Measurements from ENCODE around the gene KIAA0040.

DNA sequence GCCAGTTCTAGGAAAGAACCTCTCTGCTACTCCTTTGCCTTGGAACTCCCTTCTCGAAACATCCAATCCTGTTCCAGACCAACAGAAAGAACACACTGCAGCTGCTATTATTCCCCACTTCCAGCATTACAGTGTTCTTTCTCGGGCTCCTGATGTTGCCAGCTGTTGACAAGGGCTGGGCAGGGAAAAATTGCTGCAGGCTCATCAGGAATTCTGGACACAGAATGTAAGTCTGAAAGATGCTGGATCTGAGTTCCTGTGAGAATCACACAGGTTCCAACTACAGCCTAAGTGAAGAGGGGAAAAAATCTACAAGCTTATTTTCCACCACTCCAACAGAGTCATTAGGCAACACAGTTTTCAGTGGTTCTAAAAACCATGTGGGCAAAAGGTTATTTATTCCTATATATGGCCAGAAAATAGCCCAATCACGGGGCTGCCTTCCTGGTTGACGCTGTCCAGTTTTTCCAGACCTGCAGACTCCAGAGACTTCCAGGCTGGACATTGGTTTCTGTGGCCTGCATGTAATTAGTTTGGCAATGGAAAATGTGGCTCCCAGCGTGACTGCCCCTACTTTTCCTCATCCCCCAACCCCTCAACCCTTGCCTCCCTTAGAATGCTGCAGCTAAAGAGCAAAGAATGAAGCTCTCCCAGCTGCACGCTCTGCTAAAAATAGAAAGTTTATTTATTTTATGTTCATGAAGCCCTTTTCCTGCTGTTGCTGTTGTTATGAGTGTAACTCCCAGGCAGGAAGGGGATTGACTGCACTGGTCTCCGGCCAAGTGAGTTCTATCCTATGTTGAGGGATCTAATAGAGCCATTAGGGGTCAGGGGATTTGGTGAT is 8.3 kb upstream of the KIAA0040 start:
- no peak for TF ChIP-seq CTCF (IDR thresholded peaks at IDR 0.05)
- TF ChIP-seq POLR2A (IDR thresholded peaks at IDR 0.05) = no peak
